NCI-H2029 (cell line): ENCODE data around the gene KRT25.

Experiments
- DNase-seq: peaks from one replicate; lab custom pipeline; 2025; lab: John Stamatoyannopoulos, UW

The KRT25 gene, protein sequence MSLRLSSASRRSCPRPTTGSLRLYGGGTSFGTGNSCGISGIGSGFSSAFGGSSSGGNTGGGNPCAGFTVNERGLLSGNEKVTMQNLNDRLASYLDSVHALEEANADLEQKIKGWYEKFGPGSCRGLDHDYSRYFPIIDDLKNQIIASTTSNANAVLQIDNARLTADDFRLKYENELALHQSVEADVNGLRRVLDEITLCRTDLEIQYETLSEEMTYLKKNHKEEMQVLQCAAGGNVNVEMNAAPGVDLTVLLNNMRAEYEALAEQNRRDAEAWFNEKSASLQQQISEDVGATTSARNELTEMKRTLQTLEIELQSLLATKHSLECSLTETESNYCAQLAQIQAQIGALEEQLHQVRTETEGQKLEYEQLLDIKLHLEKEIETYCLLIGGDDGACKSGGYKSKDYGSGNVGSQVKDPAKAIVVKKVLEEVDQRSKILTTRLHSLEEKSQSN

DNA sequence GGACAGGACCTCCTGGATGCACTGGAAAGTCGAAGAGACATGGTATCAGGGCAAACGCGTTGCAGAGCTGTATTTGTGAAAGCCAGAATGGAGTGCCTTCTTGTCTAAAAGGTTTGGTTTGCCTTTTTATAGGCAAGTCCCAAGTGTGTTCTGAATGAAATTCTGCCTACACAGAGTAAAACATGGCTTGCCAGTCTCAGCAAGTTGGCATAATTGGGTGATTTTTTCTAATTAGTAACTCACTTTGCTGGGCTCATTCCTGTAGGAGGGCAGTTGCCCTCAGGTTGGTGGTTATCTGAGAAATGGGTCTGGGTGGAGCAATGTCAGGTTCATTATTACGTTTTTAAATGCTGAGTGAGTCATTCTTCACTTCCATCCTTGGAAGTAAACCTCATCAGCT is at the start of gene KRT25:
KRT25 (minus strand) TSS at position 101 of the 400 bp plus-strand sequence; CDS start at position 41, 60 bp downstream.
- no peak for DNase-seq

DNA sequence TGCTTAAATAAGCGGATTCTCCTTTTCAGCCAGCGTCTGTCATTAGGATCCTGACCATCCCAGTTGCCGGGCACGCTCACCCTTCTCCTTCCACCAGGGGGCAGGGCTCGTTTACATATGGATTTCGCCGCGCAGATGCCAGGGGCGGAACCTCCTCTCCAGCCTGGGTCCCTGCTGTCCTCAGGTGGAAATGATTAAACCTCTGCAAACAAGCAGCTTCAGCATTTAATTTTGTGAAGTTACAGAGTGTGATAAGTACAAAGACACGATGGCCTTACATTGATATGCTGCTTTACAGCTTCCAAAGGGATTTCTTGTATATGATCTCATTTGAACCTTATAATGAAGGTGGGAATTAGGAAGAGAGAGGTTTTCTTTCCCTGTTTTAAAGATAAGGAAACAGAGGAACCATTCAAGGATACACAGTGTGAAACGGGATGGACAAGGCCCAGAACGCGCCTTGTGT is 48.5 kb upstream of the KRT25 start:
- peak; percentile 60 for DNase-seq

- DNase-seq, result no peak
These were observed 46.0 kb upstream of the KRT25 start for GRCh38 chr17:40801157-40801556.

DNA sequence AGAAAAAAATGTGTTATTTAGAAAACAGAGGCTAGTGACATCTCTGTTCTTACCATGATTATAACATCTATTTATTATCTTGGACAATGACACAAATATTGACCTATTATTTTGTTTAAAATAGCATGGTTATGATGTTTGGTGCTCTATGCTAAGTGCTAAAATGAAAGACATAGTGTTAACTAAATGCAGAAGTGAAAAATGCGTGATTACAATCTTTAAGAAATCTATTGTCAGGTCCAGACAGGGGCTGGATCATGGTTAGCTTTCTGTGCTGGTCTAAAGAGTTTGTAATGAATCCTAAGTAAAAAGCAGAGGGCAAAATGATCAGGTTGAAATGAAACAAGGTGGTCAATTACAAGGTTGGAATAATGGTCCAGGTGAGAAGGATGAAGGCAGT is 45.2 kb upstream of the KRT25 start:
- DNase-seq, result no peak

DNA sequence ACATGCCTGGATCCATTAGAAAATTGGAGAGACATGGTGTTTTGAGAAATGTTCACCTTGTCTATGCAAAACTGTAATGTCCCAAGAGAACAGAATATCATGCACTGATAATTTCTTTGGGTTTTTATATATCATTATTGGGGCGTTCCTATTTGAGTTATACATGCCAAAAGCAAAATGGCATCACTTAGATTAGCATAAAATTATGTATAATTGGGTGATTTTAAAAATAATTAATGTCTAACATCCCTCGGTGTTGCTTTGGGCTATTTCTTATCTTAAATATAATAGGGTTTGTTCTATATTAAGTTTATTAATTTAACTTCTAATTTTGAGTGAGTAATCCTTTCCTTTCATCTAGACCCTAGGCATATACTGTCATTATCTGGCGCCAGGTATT is 44.7 kb upstream of the KRT25 start, which contains the start of gene KRT28:
KRT28 (minus strand) TSS at position 101 of the 400 bp plus-strand sequence; CDS start at position 35, 66 bp downstream.
- DNase-seq, result no peak

DNA sequence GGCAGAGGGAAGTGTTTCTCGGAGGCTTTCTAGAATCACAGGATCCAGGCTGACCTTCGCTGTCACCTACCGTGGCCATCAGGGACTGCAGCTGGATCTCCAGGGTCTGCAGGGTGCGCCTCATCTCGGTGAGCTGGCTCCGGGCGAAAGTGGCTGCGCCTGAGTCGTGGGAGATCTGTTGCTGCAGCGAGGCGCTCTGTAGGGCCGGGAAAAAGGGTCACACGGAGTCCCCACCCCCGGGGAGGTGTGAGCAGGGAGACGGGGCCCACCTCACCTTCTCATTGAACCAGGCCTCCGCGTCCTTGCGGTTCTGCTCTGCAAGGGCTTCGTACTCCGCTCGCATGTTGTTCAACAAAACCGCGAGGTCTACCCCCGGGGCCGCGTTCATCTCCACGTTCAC is 41.7 kb upstream of the KRT25 start:
- DNase-seq, result no peak

- DNase-seq, result no peak
These were observed 40.0 kb upstream of the KRT25 start for GRCh38 chr17:40795019-40795667.

- no peak for DNase-seq
These were observed 39.3 kb upstream of the KRT25 start for GRCh38 chr17:40794466-40794865.

DNA sequence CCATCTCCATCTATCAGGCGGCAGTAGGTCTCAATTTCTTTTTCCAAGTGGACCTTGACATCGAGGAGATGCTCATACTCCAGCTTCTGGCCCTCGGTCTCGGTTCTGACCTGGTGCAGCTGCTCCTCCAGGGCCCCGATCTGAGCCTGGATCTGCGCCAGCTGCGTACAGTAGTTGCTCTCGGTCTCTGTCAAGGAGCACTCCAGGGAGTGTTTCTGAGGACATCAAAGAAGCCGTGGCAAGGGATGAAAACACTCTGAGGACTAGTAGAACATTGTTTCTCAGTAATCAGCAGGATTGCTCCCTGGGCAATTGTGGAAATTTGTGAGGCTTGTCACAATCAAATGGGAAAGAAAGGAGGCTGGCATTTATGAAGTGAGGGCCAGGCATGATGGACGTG is 38.7 kb upstream of the KRT25 start:
- no peak for DNase-seq

DNA sequence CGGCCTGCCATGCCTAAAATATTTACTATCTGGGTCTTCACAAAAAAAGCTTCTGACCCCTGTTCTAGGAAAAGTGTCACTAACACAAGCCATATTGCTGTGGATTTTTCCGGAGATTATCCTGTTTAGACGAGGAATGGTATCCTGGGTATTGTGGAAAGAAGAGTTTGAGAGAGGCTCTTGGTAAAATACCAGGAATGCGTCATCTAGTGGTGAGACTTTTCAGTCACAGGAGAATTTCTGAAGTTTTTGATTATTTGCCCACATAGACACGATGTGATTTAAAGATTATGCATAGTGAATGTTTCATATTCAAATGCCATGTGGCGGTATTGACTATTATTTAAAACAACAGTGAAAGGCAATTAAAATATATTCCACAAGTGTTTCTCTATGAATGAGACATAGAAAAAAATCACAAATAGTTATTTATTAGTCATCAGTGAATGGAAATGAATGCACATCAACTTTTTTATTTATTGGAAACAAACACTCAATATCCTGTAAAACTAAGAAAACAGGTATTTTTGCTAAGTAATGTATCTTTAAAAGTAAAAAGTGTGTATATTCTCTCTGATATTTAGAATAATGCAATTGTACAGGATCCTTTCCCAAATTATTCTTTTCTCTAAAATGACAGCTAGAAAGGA is 36.8 kb upstream of the KRT25 start:
- no peak for DNase-seq

DNA sequence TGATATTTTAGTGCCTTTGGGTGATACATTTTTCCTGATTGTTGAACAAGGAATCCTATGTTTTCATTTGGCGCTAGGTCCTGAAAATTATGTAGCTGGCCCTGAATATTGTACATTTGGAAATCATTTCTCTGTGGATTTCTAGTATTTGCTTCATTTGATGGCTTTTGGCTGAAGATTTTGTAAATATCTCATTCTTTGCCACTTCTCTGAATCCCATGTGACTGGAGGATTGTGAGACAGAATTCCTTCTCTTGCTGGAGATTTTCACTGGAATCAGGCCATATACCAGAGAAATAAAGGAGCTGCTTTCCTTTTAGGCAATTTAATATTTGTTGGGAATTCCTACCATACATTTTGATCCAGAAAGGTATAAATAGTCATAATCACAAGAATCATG is 36.0 kb upstream of the KRT25 start:
- DNase-seq, result no peak

- DNase-seq, result no peak
These were observed 27.3 kb upstream of the KRT25 start, which contains the start of gene KRT27 for GRCh38 chr17:40782450-40782849. Gene KRT27 (minus strand): TSS chr17:40782550. CDS start chr17:40782493, 57 bp downstream.

GRCh38 chr17:40779181-40779909 is 24.2 kb upstream of the KRT25 start:
- DNase-seq, result no peak

- DNase-seq, result no peak
These were observed 23.3 kb upstream of the KRT25 start for GRCh38 chr17:40778461-40778860.

- DNase-seq, result no peak
These were observed 22.8 kb upstream of the KRT25 start for GRCh38 chr17:40777971-40778370.

DNA sequence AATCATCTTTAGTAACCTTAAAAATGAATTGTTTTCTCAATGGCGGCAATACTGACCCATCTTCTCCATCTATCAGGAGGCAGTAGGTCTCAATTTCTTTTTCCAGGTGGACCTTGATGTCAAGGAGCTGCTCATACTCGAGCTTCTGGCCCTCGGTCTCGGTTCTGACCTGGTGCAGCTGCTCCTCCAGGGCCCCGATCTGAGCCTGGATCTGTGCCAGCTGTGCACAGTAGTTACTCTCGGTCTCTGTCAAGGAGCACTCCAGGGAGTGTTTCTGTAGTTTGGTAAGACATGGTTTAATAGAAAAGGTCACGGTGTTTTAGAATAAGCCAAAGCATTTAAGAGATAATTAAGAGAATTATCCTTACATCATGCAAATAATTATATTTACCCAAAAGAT is 22.3 kb upstream of the KRT25 start:
- DNase-seq, result no peak

DNA sequence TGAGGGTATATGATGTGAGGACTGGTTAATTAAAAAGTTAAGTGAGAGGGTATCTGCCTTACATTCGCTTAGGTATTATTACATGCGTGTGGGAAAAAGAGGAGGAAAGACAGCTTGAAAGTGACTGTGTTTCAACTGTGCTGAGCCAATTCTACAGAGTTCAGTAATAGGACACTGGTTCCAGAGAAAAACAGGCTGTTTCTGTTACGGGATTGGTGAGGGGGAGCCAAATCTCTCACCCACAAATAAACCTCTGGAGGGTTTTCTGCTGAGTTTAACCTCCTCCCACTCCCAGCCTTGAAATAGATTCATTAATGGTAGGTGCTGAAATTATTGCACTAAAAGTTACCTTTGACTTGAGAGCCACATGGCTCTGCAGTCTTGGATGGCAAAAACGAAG is 20.8 kb upstream of the KRT25 start:
- DNase-seq, result no peak

DNA sequence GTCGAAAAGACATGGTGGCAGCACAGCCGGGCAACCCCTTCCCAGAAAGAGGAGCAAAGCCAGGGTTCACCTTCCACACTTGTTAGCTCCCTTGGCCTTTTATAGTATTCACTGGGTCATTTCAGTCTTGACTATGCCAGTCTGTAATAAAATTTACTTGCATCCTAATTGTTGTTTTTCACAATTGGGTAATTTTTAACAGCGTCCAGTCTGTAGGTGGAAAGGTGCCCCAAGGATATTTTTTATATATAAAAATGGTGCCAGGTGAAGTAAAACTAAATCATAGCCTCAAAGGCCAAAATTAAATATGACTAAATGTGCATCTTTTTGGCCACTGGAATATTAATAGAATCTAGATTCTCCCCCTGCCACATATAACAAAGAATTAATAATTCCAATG is 17.0 kb upstream of the KRT25 start, which contains the start of gene KRT26:
KRT26 (minus strand) TSS at position 101 of the 400 bp plus-strand sequence; CDS start at position 13, 88 bp downstream.
- no peak for DNase-seq

- no peak for DNase-seq
These were observed 10.5 kb upstream of the KRT25 start for GRCh38 chr17:40765657-40766056.

DNA sequence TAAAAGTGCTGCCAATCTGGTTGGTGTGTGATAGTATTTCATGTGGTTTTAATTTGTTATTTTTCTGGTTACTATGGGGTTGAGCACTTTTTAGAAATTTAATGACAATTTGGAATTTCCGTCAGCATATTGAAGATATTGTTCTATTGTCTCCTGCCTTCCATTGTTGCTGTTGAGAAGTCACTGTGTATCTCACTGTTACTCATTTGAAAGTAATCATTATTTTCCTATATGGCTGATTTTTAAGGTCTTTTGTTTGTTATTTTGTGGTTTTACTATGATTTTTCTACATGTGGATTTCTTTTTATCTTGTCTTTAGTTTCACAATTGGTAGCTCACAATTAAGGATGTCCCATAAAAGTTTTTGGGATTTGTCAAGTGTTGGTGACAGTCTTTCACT is 8.6 kb upstream of the KRT25 start:
- DNase-seq, result no peak

GRCh38 chr17:40760105-40761016 is 5.2 kb upstream of the KRT25 start:
- no peak for DNase-seq
